Renal cortex interstitium (tissue), 15 donors: ENCODE results near the gene NEMP1. TPM values are rescaled to one million over a fixed set of nuclear protein-coding genes. Genes with fewer than 3 reads are reported as not detected.
"Not testable (repeated sequence)": the region's sequence is repeated elsewhere in the genome, so short reads cannot be mapped to it uniquely, and the experiment has no call there.

ENCODE experiments used
- DNase-seq, 11 donors: peaks; one replicate each; pipeline ENCODE4 v3.0.0-alpha.2; 2013; ENCODE audit warnings: low read depth in 9 of 11, low spot score in 4 of 11; ENCODE audit errors: extremely low read depth in 1 of 11
- long read RNA-seq, 16 experiments: transcript quantifications; one replicate each; lab custom pipeline, GENCODE V29; 2026
- polyA plus RNA-seq, 3 donors: library from polyadenylated mRNA; unstranded; fragments of 120-200 nt; gene quantifications; one replicate each; pipeline ENCODE4 v1.2.1, GENCODE V29; 2013; ENCODE audit not compliant: insufficient read length in 3 of 3

The NEMP1 gene, protein sequence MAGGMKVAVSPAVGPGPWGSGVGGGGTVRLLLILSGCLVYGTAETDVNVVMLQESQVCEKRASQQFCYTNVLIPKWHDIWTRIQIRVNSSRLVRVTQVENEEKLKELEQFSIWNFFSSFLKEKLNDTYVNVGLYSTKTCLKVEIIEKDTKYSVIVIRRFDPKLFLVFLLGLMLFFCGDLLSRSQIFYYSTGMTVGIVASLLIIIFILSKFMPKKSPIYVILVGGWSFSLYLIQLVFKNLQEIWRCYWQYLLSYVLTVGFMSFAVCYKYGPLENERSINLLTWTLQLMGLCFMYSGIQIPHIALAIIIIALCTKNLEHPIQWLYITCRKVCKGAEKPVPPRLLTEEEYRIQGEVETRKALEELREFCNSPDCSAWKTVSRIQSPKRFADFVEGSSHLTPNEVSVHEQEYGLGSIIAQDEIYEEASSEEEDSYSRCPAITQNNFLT
- 10 to 100 TPM; 23.6 to 26.3 (median 25.9) TPM for polyA plus RNA-seq
- long read RNA-seq, donor 1 = 0 reads
- long read RNA-seq, donor 2, full-length matches to known transcripts = 4 of 22 reads
- long read RNA-seq, donor 2, partial matches to known transcripts = 8 of 22 reads
- long read RNA-seq, donor 2, other reads (novel, unspliced or antisense) = 10 of 22 reads
- long read RNA-seq, donor 3, full-length matches to known transcripts = 6 of 6 reads
- long read RNA-seq, donor 3, partial matches to known transcripts = 0 of 6 reads
- long read RNA-seq, donor 3, other reads (novel, unspliced or antisense) = 0 of 6 reads
- long read RNA-seq, donor 4, full-length matches to known transcripts = 2 of 2 reads
- long read RNA-seq, donor 4, partial matches to known transcripts = 0 of 2 reads
- long read RNA-seq, donor 4, other reads (novel, unspliced or antisense) = 0 of 2 reads
- long read RNA-seq, donor 5 = 0 reads
- long read RNA-seq, donor 6, full-length matches to known transcripts = 2 of 2 reads
- long read RNA-seq, donor 6, partial matches to known transcripts = 0 of 2 reads
- long read RNA-seq, donor 6, other reads (novel, unspliced or antisense) = 0 of 2 reads
- long read RNA-seq, donor 7, full-length matches to known transcripts = 3 of 3 reads
- long read RNA-seq, donor 7, partial matches to known transcripts = 0 of 3 reads
- long read RNA-seq, donor 7, other reads (novel, unspliced or antisense) = 0 of 3 reads
- long read RNA-seq, donor 8, full-length matches to known transcripts = 3 of 3 reads
- long read RNA-seq, donor 8, partial matches to known transcripts = 0 of 3 reads
- long read RNA-seq, donor 8, other reads (novel, unspliced or antisense) = 0 of 3 reads
- long read RNA-seq, donor 9, full-length matches to known transcripts = 2 of 2 reads
- long read RNA-seq, donor 9, partial matches to known transcripts = 0 of 2 reads
- long read RNA-seq, donor 9, other reads (novel, unspliced or antisense) = 0 of 2 reads
- long read RNA-seq, donor 10, full-length matches to known transcripts = 2 of 2 reads
- long read RNA-seq, donor 10, partial matches to known transcripts = 0 of 2 reads
- long read RNA-seq, donor 10, other reads (novel, unspliced or antisense) = 0 of 2 reads
- long read RNA-seq, donor 11, full-length matches to known transcripts = 2 of 2 reads
- long read RNA-seq, donor 11, partial matches to known transcripts = 0 of 2 reads
- long read RNA-seq, donor 11, other reads (novel, unspliced or antisense) = 0 of 2 reads
- long read RNA-seq, donor 12, full-length matches to known transcripts = 1 of 1 reads
- long read RNA-seq, donor 12, partial matches to known transcripts = 0 of 1 reads
- long read RNA-seq, donor 12, other reads (novel, unspliced or antisense) = 0 of 1 reads
- long read RNA-seq, donor 13 = 0 reads
- long read RNA-seq, donor 14, full-length matches to known transcripts = 2 of 2 reads
- long read RNA-seq, donor 14, partial matches to known transcripts = 0 of 2 reads
- long read RNA-seq, donor 14, other reads (novel, unspliced or antisense) = 0 of 2 reads
- long read RNA-seq, donor 15 = 0 reads
- long read RNA-seq, donor 16, full-length matches to known transcripts = 8 of 16 reads
- long read RNA-seq, donor 16, partial matches to known transcripts = 8 of 16 reads
- long read RNA-seq, donor 16, other reads (novel, unspliced or antisense) = 0 of 16 reads

DNA sequence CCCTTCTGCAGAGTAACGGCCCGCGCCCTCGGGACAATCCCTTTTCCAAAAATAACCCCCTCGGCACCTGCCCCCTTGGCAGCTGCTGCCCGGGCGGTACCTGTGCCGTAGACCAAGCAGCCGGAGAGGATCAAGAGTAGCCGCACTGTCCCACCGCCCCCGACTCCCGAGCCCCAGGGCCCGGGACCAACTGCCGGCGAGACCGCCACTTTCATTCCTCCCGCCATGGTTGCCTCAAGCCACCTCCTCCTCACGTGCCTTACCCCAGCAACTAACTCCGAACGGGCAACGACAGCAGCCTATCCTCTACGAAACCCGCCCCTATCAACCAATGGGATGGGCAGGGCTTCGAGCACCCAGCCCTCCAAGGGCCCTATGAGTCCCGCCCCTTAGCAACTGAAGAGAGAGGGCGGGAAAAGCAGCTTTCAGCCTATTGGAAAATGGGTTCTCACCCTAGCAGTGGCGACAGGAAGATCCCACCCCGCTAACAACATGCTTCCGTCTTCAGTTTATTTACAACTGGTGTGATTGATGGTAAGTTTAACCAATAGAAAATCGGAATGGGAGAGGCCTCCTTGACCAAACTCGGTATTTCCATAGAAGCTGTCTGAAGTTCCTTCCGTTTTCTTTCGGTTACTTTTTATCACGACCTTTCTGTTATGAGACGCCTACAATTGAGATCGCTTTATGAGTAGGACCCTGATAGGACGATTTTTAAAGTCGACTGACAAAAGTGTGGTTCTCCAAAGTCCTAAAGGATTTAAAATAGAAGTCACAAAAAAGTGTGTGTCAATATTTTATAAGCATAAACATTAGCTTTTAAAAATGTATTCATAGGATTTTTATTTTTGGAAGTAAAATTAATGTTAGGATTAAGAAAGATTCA, at the start of gene NEMP1:
TSS of gene NEMP1 (minus strand) at position 273 of the 886 bp plus-strand sequence. CDS start at position 227, 46 bp downstream.
- DNase-seq = peak; percentile 97 to 100 (median 100)

DNA sequence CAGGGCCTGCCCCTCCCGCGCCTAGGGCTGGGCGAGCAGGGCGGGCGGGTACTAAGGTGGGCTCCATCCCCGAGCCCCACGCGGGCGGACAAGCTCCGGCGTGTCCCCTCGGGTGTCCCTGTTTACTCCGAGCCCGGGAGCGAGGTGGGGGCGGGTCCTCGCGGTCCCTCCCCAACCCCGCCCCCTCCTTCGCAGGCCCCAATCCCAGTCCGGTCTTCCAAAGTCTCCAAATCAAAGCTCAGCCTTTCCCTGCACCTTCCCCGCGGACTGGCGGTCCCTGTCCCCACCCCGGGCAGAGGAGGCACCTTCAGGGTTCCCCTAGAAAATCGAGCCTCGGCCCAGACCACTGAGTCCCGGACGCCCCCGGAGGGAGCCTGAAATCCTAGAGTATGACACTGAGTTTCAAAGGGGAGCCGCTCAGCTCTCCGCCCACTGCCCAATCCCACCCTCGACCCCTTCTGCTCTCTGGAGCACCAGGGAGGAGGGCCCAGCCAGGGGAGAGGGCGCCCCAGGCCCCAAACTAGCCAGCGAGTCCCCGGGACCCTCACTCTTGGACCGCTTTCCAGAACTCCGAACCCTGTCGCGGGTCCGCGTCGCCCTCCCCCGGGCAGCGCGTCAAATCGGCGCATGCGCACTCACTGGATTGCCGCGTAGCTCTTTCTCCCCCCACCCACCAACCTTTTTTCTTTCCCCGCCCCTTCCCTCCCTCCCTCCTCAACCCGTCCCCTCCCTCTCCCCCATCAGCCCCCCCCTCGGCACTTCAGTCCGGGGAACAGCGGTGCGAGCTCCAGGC, 49.3 kb upstream of the NEMP1 start, which contains the start of gene LRP1:
TSS of gene LRP1 (plus strand) at position 758 of the 793 bp plus-strand sequence. CDS start 482 bp downstream, outside the sequence.
- peak in 9 of 11 donors; percentile 69 to 82 (median 79) for DNase-seq

DNA sequence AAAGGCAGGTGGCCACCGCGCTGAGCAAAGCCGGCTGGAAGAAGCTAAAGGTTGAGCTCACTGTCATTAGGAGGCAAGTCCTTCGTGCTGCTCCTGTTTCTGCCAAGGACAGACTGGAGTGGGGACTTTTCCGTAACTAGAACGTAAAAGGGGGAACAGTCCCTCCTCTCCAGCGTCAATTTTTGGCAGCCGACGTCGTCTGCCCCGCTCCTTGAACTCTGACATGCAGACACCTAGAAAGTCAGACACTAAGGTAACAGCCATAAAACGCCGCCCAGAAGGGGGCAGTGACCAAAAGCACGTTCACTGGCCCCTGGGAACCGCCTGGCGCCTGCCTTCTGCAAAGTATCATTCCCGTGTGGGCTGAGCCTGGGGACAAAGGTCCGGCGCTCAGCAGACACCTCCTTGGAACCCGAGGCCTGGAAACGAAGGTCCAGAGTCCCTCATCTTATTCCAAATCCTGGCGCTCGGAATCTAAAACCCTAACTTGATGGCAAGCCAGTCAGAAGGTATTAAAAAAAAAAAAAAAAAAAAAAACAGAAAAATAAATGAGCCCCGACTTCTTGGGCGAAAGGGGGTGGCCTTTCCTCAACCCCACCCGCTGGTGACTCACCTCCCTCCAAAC, 48.6 kb upstream of the NEMP1 start:
- peak in 2 of 11 donors; percentile 52 to 56 for DNase-seq

DNA sequence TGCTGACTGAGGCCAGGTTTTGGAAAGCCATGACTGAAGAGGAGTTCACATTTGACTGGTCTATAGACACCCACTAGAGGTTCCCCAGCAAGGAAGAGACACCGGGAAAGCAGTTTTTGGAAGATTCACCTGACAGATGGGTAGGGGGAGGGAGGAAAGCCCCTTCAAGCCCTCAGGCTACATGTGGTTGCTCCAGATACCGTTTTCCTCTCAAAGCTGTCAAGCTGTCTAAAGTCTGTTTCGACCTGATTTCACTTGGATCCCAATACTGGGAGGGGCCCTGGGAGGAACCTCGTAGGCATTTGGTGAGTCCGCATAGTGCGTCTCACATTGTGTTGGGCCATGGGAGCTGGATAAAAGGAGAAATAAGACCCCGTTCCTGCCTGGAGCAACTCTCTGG, 48.0 kb upstream of the NEMP1 start:
- DNase-seq = no peak

DNA sequence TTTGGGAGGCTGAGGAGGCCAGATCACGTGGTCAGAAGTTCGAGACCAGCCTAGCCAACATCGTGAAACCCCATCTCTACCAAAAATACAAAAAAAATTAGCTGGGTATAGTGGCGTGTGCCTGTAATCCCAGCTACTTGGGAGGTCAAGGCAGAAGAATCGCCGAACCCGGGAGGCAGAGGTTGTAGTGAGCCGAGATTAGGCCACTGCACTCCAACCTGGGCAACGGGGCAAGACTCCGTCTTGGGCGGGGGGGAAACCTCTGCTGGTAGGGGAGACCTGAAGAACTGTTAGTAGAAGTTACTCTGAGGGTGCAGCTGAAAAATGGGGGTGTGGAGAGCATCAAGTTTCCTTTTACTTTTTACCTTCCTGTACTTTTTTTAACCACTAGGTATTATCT, 47.5 kb upstream of the NEMP1 start:
- no peak for DNase-seq

DNA sequence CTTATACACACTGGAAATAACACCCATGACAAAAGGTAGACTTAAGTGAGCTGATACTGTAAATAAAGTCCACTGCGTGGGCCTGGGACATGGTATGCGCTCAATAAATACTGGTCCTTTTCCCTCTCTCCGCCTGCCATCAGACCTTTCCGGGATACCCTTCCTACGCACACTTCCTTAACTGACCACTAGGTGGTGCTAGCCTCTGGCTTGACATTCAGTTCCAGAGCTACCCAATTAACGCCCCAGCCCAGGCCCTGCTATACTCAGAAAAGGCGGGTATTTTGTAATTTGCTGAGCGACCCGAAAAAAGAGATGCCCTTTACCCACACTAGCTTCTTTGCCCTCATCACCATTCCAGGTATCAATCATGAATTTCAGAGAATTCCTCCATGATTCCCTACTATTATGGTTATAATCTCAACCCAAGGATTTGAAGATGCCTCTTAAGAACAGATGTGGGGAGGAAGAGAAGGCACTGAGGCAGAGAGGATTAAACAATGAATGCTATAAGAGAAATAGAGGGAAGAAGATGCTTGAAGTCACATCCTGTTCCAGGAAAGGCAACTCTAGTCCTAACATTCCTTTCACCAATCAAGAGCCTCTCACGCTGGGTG, 45.8 kb upstream of the NEMP1 start:
- DNase-seq = peak in 3 of 11 donors; percentile 65 to 75 (median 67)

DNA sequence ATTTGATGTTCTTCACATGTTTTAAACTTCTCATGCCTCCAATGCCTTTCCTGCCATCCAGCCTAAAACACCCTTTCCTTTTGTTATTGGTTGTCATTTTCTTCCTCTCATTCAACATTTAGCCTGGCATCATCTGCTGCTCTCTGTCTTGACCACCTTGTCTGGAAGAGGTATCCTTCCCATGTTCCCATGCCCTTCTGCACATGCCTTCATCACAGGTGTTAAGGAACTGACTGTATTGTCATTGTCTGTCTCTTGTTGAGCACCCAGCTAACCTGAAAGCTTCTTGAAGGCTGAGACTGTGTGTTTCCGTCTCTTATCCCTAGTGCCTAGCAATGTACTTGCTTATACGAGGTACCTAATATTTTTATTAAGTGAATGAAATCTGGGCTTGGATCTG, 45.2 kb upstream of the NEMP1 start:
- no peak for DNase-seq

DNA sequence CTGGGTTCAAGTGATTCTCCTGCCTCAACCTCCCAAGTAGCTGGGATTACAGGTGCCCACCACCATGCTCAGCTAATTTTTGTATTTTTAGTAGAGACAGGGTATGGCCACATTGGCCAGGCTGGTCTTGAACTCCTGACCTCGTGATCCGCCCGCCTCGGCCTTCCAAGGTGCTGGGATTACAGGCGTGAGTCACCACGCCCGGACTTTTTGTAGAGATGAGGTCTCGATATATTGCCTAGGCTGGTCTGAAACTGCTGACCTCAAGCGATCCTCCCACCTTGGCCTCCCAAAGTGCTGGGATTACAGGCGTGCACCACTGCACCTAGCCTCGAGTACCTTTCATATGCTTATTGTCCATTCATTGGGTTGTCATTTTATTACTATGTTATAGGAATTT, 42.1 kb upstream of the NEMP1 start:
- not testable (repeated sequence) for DNase-seq

DNA sequence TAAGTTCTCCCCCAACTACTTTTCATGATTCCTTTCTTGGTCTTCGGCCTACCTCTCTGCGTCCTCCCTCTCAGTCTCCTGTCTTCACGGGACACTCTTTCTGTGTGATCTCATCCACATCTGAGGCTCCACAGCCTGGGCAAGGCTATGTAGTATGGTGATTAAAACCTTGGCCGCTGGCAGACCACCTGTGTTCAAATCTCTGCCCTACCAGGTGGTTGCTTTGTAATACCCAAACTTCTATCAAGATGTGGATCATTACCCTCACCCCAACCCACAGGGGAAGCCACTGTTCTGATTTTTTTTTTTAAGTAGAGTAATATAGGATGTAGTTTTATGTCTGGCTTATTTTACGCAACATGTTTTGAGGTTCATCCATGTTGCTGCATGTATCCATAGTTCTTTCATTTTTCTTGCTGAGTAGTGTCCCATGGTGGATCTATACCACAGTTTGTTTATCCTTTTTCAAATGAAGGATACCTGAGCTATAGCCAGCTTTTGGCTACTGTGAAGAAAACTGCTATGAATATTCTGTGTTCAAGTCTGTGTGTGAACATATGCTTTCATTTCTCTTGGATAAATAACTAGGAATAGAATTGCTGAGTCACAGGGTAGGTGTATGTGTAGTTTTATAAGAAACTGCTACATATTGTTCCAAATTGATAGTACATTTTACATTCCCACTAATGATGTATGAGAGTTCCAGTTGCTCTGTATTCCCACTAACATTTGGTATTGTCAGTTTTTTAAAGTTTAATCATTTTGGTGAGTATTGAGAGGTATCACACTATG, 40.9 kb upstream of the NEMP1 start:
- DNase-seq = no peak

DNA sequence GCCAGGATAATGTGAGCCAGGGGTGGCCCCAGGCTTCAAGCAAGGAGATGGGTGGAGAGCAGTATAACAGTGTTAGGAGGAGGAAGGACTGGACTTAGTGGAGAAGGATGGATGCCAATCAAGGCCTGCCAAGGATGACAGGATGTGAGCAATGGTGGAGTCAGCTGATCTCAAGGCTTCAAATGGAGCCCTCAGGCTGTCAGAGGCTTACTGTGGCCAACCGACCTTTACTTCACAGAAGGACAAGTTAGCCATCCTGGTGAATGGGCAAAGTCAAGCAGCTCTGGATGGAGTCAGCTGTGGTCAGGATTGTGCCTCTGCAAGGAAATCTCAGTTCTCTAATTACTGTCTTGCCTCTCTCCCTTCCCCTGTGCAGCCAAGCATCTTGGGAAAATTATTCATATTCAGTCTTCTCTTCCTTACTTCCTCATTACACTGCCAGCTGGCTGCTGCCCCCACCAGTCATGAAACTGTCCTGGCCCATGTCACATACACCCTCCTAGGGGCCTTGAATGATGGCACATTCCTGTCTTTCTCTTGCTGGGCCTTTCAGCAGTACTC, 40.2 kb upstream of the NEMP1 start:
- DNase-seq = no peak

DNA sequence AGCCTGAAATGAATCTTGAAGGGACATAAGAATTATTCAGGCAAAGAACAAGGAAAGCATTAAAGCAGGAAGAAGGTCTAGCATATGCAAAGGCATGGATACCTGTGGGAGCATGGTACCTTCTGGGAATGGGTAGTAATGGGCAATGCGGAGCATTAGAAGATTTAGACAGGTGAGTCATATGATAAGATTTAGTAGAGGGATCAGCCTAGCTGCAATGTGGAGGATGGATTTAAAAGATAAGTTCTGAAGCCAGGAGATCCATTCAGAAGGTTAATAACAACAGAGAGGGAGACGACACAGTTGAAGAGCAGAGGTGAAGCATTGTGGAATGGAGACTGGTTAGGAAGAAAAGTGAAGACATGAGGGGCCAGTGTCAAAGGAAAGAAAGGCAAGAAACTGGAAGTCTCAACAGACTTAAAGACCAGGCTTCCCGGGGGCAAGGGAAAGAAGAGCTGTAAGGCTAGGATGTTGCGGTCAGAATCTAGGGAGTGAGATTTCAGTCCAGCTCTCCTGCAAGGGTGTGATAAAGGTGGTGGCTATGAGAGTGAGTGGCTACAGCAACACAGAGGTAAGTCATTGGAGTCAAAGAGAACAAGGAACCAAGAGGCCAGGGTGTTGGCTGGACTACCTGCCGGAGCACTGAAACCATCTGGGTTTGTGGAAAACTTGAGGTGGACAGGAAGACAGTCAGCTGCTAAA, 38.1 kb upstream of the NEMP1 start:
- no peak for DNase-seq

DNA sequence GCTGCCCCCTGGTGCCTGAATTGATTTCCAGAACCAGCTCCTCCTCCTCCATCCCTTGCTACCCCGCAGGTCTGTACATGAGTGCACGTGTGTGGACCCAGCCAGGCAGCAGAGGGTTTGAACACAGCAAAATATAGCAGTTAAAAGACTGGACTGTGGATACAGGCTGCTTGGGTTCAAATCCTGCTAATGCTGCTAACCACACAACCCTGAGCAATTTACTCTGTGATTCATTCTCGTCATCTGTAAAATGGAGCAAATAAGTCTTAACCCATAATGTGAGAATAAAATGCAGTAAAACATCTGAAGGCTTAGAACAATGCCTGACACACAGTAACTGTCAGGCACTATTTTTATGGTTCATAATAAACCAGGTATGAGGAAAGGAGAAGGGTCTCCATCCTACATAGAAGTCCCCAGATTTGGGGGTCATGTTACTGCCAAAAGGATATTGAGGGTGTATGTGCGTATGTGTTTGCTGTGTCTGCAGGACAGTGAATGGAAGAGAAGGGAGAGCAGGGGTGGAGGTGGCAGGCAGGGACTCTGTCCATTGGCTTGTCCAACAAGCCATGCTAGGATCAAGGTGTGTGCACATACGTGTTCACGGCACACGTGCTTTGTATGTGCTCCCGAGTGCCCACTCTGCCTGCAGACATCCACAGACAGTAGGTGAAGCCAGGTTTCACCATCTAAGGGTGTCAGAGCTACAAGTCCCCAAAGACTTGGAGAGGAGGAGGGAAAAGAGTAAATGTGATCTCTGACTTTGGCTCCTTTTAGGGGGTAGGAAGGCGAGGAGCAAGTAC, 34.1 kb upstream of the NEMP1 start:
- DNase-seq = no peak
